ENCODE results near the gene TSHZ1.

GRCh38 chr18:75229437-75229836 lies 18.8 kb downstream of the TSHZ1 start:
- no peak for TF ChIP-seq REST (IDR thresholded peaks at IDR 0.05; ENCODE audit: low read depth, low read length)
- no peak for TF ChIP-seq TCF12 (IDR thresholded peaks at IDR 0.05)
- TF ChIP-seq CTCF (IDR thresholded peaks at IDR 0.05) = no peak

All from SK-N-SH (cell line).